SK-N-SH (cell line): ENCODE measurements around the gene GUCD1. TPM values are rescaled to one million over a fixed set of nuclear protein-coding genes. Genes with fewer than 3 reads are reported as not detected.

Experiments used
- CTCF ChIA-PET: fragments of 300-600, 350-600 bp; formaldehyde crosslinking; extraction: SDS; loops from one replicate; lab custom pipeline; 2021; lab: Yijun Ruan, JAX
- POLR2A ChIA-PET: fragments of 350-600 bp; sonication (Branson Sonifier 250); formaldehyde crosslinking; extraction: SDS; loops from one replicate; lab custom pipeline; 2020; ENCODE audit warnings: antibody characterized with exemption, inconsistent platforms; lab: Yijun Ruan, JAX
- DNase-seq: peaks from one replicate; pipeline ENCODE4 v3.0.0; 2012
- H2AFZ ChIP-seq: fragments of 200-600 bp; sonication (generic); 2 replicates; pipeline ENCODE4 v1.8.1; 2016; ENCODE audit warnings: antibody characterized with exemption, mild to moderate bottlenecking, low read depth
- H3F3A ChIP-seq: fragments of 200-600 bp; sonication (generic); replicated peaks from 2 replicates; pipeline ENCODE3; 2016; ENCODE audit warnings: antibody characterized with exemption, mild to moderate bottlenecking; ENCODE audit not compliant: insufficient read depth
- H3K27ac ChIP-seq, 2 experiments: fragments of 200-500 bp in 1 of 2; fragments of 200-600 bp in 1 of 2; sonication (Bioruptor generic) in 1 of 2; sonication (generic), shearing (Covaris generic) in 1 of 2; 2 replicates each; pipeline versions ENCODE4 v1.5.1 to v1.6.1; 2014 to 2016; ENCODE audit warnings: low read depth in 2 of 2, inconsistent platforms in 1 of 2, low read length in 1 of 2, mild to moderate bottlenecking in 1 of 2, mixed read lengths in 1 of 2
- H3K27me3 ChIP-seq: fragments of 200-600 bp; sonication (generic), shearing (Covaris generic); 2 replicates; pipeline ENCODE4 v1.6.1; 2016; ENCODE audit warnings: mixed run types; ENCODE audit not compliant: insufficient read depth
- H3K36me3 ChIP-seq, 2 experiments: fragments of 200-500 bp in 1 of 2; fragments of 200-600 bp in 1 of 2; sonication (Bioruptor generic) in 1 of 2; sonication (generic) in 1 of 2; replicated peaks in 1 of 2; 2 replicates each; pipeline versions ENCODE3 to v1.5.1; 2014 to 2016; ENCODE audit warnings: low read length in 1 of 2, mild to moderate bottlenecking in 1 of 2; ENCODE audit not compliant: insufficient read depth in 2 of 2, control insufficient read depth in 1 of 2
- H3K4me1 ChIP-seq, 2 experiments: fragments of 200-500 bp in 1 of 2; fragments of 200-600 bp in 1 of 2; sonication (Bioruptor generic) in 1 of 2; sonication (generic), shearing (Covaris generic) in 1 of 2; 2 replicates each; pipeline versions ENCODE4 v1.5.1 to v1.6.1; 2014 to 2016; ENCODE audit warnings: low read depth in 1 of 2, low read length in 1 of 2, mixed run types in 1 of 2; ENCODE audit not compliant: insufficient read depth in 2 of 2, control insufficient read depth in 1 of 2
- H3K4me2 ChIP-seq: fragments of 200-600 bp; sonication (generic), shearing (Covaris generic); 2 replicates; pipeline ENCODE4 v1.6.1; 2017; ENCODE audit warnings: mixed run types
- H3K4me3 ChIP-seq, 2 experiments: fragments of 200-500 bp in 1 of 2; fragments of 200-600 bp in 1 of 2; sonication (Bioruptor generic) in 1 of 2; sonication (generic), shearing (Covaris generic) in 1 of 2; 2 replicates each; pipeline versions ENCODE4 v1.5.1 to v1.8.1; 2014 to 2016; ENCODE audit warnings: low read depth in 2 of 2, inconsistent platforms in 1 of 2, low read length in 1 of 2, mild to moderate bottlenecking in 1 of 2, mixed read lengths in 1 of 2, moderate library complexity in 1 of 2
- H3K79me2 ChIP-seq: fragments of 200-600 bp; sonication (generic); 2 replicates; pipeline ENCODE4 v1.8.1; 2017; ENCODE audit warnings: mild to moderate bottlenecking; ENCODE audit not compliant: insufficient read depth
- H3K9ac ChIP-seq: fragments of 200-600 bp; sonication (generic); 2 replicates; pipeline ENCODE4 v1.6.1; 2017; ENCODE audit warnings: mixed run types
- H3K9me2 ChIP-seq: fragments of 200-600 bp; sonication (generic); 2 replicates; pipeline ENCODE4 v1.6.1; 2017; ENCODE audit warnings: mixed run types
- H3K9me3 ChIP-seq: fragments of 200-600 bp; sonication (generic); 2 replicates; pipeline ENCODE4 v1.6.1; 2017; ENCODE audit warnings: mixed run types, mild to moderate bottlenecking, moderate library complexity
- H4K20me1 ChIP-seq: fragments of 200-600 bp; sonication (generic); 2 replicates; pipeline ENCODE4 v1.6.1; 2017; ENCODE audit warnings: mild to moderate bottlenecking, mixed run types; ENCODE audit not compliant: insufficient read depth
- EP300 ChIP-seq, 2 experiments: IDR thresholded peaks; 2 replicates each; pipeline versions ENCODE4 v1.4.0 to v1.6.1; 2012; ENCODE audit warnings: borderline replicate concordance in 1 of 2, low read depth in 1 of 2, low read length in 1 of 2
- EZH2phosphoT487 ChIP-seq: fragments of 200-600 bp; sonication (generic); IDR thresholded peaks from 2 replicates; pipeline ENCODE4 v1.6.1; 2017; ENCODE audit warnings: low read depth, mixed run types, mild to moderate bottlenecking, antibody characterized with exemption, moderate library complexity, borderline replicate concordance
- FOSL2 ChIP-seq: IDR thresholded peaks from 2 replicates; pipeline ENCODE4 v1.4.0; 2012; ENCODE audit warnings: low read depth, mild to moderate bottlenecking, moderate library complexity, borderline replicate concordance
- FOXJ3 ChIP-seq: sonication (generic); formaldehyde crosslinking; IDR thresholded peaks from 2 replicates; pipeline ENCODE4 v1.5.1; 2020; ENCODE audit warnings: mild to moderate bottlenecking, missing genetic modification reagents
- FOXM1 ChIP-seq: IDR thresholded peaks from 2 replicates; pipeline ENCODE4 v1.4.0; 2012; ENCODE audit warnings: low read depth, mild to moderate bottlenecking
- MEF2A ChIP-seq: IDR thresholded peaks from 2 replicates; pipeline ENCODE4 v1.4.0; 2012; ENCODE audit warnings: low read depth, borderline replicate concordance
- NFIC ChIP-seq: IDR thresholded peaks from 2 replicates; pipeline ENCODE4 v1.4.0; 2012; ENCODE audit warnings: borderline replicate concordance
- NRF1 ChIP-seq: IDR thresholded peaks from 2 replicates; pipeline ENCODE4 v1.6.1; 2012; ENCODE audit warnings: low read depth, mild to moderate bottlenecking, low read length
- POLR2AphosphoS5 ChIP-seq: IDR thresholded peaks from 2 replicates; pipeline ENCODE4 v1.6.1; 2012; ENCODE audit warnings: low read depth, low read length
- TEAD4 ChIP-seq: IDR thresholded peaks from 2 replicates; pipeline ENCODE4 v1.4.0; 2012; ENCODE audit warnings: mild to moderate bottlenecking, borderline replicate concordance; ENCODE audit not compliant: insufficient read depth
- WGBS: methylation state at CpG from one replicate; pipeline ENCODE4 v1.1.6; 2017; ENCODE audit warnings: low lambda C conversion rate; 5-methylcytosine and 5-hydroxymethylcytosine counted together
- polyA plus RNA-seq, 3 experiments: library from polyadenylated mRNA; depleted of rRNA; stranded (reverse); fragments of >200 nt; gene quantifications; 2 replicates each; pipeline ENCODE4 v1.2.3, GENCODE V29; 2012
- TF ChIP-seq, protein P1 (sequence below): IDR thresholded peaks from 2 replicates; pipeline ENCODE4 v1.4.0; 2012; ENCODE audit warnings: low read depth
- TF ChIP-seq, protein P2 (sequence below): IDR thresholded peaks from 2 replicates; pipeline ENCODE4 v1.6.1; 2012; ENCODE audit warnings: mild to moderate bottlenecking, low read depth, low read length, moderate library complexity

GUCD1 gene
- polyA plus RNA-seq, 1 of the 3 experiments (the other 2 are of a cell fraction) = 71.0 TPM

DNA sequence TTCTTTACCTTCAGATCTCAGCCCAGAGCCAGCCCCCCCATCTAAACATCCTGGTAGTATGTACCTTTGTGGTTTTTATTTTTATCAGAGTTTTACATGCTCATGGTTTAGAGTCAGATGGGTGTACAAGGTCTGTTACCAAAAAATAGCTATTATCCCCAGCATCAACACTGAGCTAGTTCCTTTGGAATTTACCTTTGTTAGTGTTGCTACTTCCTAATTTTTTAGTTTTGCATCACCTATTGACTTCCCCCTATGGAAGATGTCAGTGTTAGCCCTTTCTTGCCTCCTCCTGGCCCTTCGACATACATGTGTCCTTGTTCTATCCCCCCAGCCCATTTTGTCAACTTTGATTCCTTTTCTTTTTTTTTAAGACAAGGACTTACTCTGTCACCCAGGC is 52.4 kb downstream of the GUCD1 start (continued):
- TF ChIP-seq FOXM1 (no peak), NFIC (no peak), FOSL2 (no peak)

DNA sequence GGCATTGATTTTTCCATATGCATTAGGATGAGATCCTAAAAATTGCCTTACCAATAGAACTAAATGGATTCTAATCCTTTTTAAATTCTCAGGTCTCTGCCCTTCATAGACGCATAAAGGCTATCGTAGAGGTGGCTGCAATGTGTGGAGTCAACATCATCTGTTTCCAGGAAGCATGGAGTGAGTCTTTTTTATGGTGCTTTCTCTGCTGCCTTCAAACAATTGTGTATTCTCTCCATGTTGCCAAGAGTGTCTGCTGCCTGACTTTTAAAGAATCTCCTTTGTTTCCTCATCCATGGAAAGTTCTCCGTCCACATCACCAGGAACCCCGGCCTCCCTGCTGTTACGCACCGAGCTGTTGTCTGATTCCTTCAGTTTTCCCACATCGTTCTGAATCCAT is 52.9 kb downstream of the GUCD1 start:
- no peak overlapping the region for H3K4me3 ChIP-seq
- 85% methylated on average over 7 of the region's 7 CpGs for WGBS
- peaks cover 4% of the 10 kb centered on the region for H3F3A ChIP-seq
- H3K9ac ChIP-seq = no peak overlapping the region
- H3K27me3 ChIP-seq = no peaks in the 10 kb centered on the region
- no peaks in the 10 kb centered on the region for H3K79me2 ChIP-seq
- no peak overlapping the region; a peak in 1 of 4 replicates for H3K27ac ChIP-seq
- ChIA-PET POLR2A (no interaction called here), CTCF (interaction anchor here (0.9 to 2.5 kb wide), 15 partner anchors 14 to 179 kb away, joined by 3 to 8 read pairs (median 4); no protein-coding TSS in a partner anchor)
- no peak overlapping the region for H2AFZ ChIP-seq
- no peak for DNase-seq
- peaks cover 0 to 13% of the 10 kb centered on the region in 2 experiments; a peak in 1 of 4 replicates for H3K4me1 ChIP-seq
- no peaks in the 10 kb centered on the region for H3K9me2 ChIP-seq
- no peaks in the 10 kb centered on the region for H3K9me3 ChIP-seq
- no peaks in the 10 kb centered on the region for H4K20me1 ChIP-seq
- TF ChIP-seq POLR2AphosphoS5 (no peak), EZH2phosphoT487 (no peak), MEF2A (no peak), FOXJ3 (no peak), TEAD4 (no peak), EP300 (IDR thresholded peaks at IDR 0.05; ENCODE audit: borderline replicate concordance in 1 of 2, low read depth in 1 of 2, low read length in 1 of 2) (no peak), FOXM1 (no peak), NRF1 (no peak)
- TF ChIP-seq, protein P1, sequence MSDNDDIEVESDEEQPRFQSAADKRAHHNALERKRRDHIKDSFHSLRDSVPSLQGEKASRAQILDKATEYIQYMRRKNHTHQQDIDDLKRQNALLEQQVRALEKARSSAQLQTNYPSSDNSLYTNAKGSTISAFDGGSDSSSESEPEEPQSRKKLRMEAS = no peak
- TF ChIP-seq, protein P2, sequence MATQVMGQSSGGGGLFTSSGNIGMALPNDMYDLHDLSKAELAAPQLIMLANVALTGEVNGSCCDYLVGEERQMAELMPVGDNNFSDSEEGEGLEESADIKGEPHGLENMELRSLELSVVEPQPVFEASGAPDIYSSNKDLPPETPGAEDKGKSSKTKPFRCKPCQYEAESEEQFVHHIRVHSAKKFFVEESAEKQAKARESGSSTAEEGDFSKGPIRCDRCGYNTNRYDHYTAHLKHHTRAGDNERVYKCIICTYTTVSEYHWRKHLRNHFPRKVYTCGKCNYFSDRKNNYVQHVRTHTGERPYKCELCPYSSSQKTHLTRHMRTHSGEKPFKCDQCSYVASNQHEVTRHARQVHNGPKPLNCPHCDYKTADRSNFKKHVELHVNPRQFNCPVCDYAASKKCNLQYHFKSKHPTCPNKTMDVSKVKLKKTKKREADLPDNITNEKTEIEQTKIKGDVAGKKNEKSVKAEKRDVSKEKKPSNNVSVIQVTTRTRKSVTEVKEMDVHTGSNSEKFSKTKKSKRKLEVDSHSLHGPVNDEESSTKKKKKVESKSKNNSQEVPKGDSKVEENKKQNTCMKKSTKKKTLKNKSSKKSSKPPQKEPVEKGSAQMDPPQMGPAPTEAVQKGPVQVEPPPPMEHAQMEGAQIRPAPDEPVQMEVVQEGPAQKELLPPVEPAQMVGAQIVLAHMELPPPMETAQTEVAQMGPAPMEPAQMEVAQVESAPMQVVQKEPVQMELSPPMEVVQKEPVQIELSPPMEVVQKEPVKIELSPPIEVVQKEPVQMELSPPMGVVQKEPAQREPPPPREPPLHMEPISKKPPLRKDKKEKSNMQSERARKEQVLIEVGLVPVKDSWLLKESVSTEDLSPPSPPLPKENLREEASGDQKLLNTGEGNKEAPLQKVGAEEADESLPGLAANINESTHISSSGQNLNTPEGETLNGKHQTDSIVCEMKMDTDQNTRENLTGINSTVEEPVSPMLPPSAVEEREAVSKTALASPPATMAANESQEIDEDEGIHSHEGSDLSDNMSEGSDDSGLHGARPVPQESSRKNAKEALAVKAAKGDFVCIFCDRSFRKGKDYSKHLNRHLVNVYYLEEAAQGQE = no peak
- H3K36me3 ChIP-seq = no peaks in the 10 kb centered on the region
- no peak overlapping the region for H3K4me2 ChIP-seq
